ENCODE data around the gene SCLT1. TPM values are rescaled to one million over a fixed set of nuclear protein-coding genes. Genes with fewer than 3 reads are reported as not detected.

Gene SCLT1
- total RNA-seq, 1 experiment from 2014 or later, result 13.3 TPM

- CTCF ChIA-PET, result no interaction called here
- TF ChIP-seq JUND (IDR thresholded peaks at IDR 0.05) (no peak), REST (IDR thresholded peaks at IDR 0.05; ENCODE audit: low read depth) (no peak), POLR2A (IDR thresholded peaks at IDR 0.05; ENCODE audit: borderline replicate concordance, extremely low read depth, insufficient read depth, insufficient read length) (no peak), TCF7L2 (IDR thresholded peaks at IDR 0.05; ENCODE audit: borderline replicate concordance, extremely low read depth, insufficient read depth, insufficient read length) (no peak), FOSL1 (IDR thresholded peaks at IDR 0.05; ENCODE audit: low read depth) (no peak), CEBPB (IDR thresholded peaks at IDR 0.05; ENCODE audit: low read depth) (no peak), RAD21 (IDR thresholded peaks at IDR 0.05; ENCODE audit: low read depth) (no peak), POLR2AphosphoS5 (IDR thresholded peaks at IDR 0.05; ENCODE audit: low read depth, low read length) (no peak), ELF1 (IDR thresholded peaks at IDR 0.05; ENCODE audit: borderline replicate concordance, low read depth) (no peak), ATF3 (IDR thresholded peaks at IDR 0.05) (no peak), YY1 (IDR thresholded peaks at IDR 0.05; ENCODE audit: extremely low read depth, insufficient replicate concordance, low read depth, low read length) (no peak), MAX (IDR thresholded peaks at IDR 0.05) (no peak), ZNF274 (IDR thresholded peaks at IDR 0.05; ENCODE audit: low read depth, low read length) (no peak), SIN3A (IDR thresholded peaks at IDR 0.05; ENCODE audit: low read depth) (no peak), EZH2 (IDR thresholded peaks at IDR 0.05) (no peak), CTCF (IDR thresholded peaks at IDR 0.05 in 2 of 3, conservative IDR thresholded peaks at IDR 0.05 in 1 of 3; ENCODE audit: borderline replicate concordance in 1 of 3, insufficient read depth in 1 of 3, low read depth in 2 of 3, low read length in 2 of 3) (no peak)
- no peak for DNase-seq (ENCODE audit: low read depth, low spot score)
Observed at GRCh38 chr4:129138810-129139496, 45.6 kb upstream of the SCLT1 start.

More at GRCh38 chr4:129138810-129139496, 45.6 kb upstream of the SCLT1 start:
- H3K36me3 ChIP-seq (ENCODE audit: control insufficient read depth in 1 of 2, insufficient read depth in 2 of 2, low read length in 2 of 2), result no peaks in the 10 kb centered on the region
- no peaks in the 10 kb centered on the region for H3K27me3 ChIP-seq (ENCODE audit: insufficient read depth, low read length)
- no peaks in the 10 kb centered on the region for H4K20me1 ChIP-seq (ENCODE audit: insufficient read depth)
- no peak overlapping the region for H3K27ac ChIP-seq (ENCODE audit: low read depth, low read length)
- no peak for ATAC-seq
- H2AFZ ChIP-seq (ENCODE audit: low read depth, low read length, poor library complexity, severe bottlenecking), result no peak overlapping the region
- no peaks in the 10 kb centered on the region for H3K4me1 ChIP-seq (ENCODE audit: control insufficient read depth in 1 of 2, insufficient read depth in 2 of 2, low read length in 2 of 2)
- POLR2A ChIA-PET, result no interaction called here
- intact Hi-C loops (cut with micrococcal nuclease), result no loop called here
- no peaks in the 10 kb centered on the region for H3K79me2 ChIP-seq (ENCODE audit: insufficient read depth, low read length)
- no peak overlapping the region for H3K9ac ChIP-seq (ENCODE audit: low read length)
- H3K9me2 ChIP-seq (ENCODE audit: insufficient read depth), result no peaks in the 10 kb centered on the region
- no peak overlapping the region for H3K4me2 ChIP-seq (ENCODE audit: low read length)
- no TSS peak for BruUV-seq (replicated peaks)
- RAD21 ChIA-PET (ENCODE audit: low non-redundant PET in 1 of 2, low total read pairs in 2 of 2, uncharacterized antibody in 2 of 2, unreplicated experiment in 2 of 2), result no interaction called here
- no peaks in the 10 kb centered on the region for H3K9me3 ChIP-seq (ENCODE audit: control insufficient read depth in 1 of 2, insufficient read depth in 1 of 2, low read depth in 1 of 2, low read length in 2 of 2)
- H3K4me3 ChIP-seq (replicated peaks in 1 of 2; ENCODE audit: low read depth in 1 of 2, low read length in 2 of 2), result no peak overlapping the region

Data from HCT116 (cell line).